Umbilical cord (tissue), 1 donor: ENCODE results near the gene PRRC1. TPM values are rescaled to one million over a fixed set of nuclear protein-coding genes. Genes with fewer than 3 reads are reported as not detected.

Experiments used
- total RNA-seq: library from RNA; depleted of rRNA; stranded (reverse); fragments of >200 nt; gene quantifications from one replicate; pipeline ENCODE4 v1.2.3, GENCODE V29; 2014; ENCODE audit warnings: low replicate concordance; ENCODE audit not compliant: insufficient read depth

The PRRC1 gene
- total RNA-seq, 1 donor from 2014 or later: 46.5 TPM

Other genes with a start within 250 kb of the PRRC1 start
- 5.3 TPM for gene MEGF10, start 226.8 kb upstream of the PRRC1 start, total RNA-seq
- 2.6 TPM for gene CTXN3, start 131.4 kb downstream of the PRRC1 start, total RNA-seq
- not detected for gene CCDC192, start 185.8 kb downstream of the PRRC1 start, total RNA-seq